Psoas muscle (tissue), 8 donors: ENCODE measurements around the gene UTS2B. TPM values are rescaled to one million over a fixed set of nuclear protein-coding genes. Genes with fewer than 3 reads are reported as not detected.

Source experiments
- ATAC-seq, 4 donors: fragments of 200-7000 bp; cut with Tn5 transposase; one replicate each; pipeline ENCODE4 v1.9.1; 2020; ENCODE audit warnings: moderate library complexity in 3 of 4, mild to moderate bottlenecking in 2 of 4
- DNase-seq, 2 donors: peaks; one replicate each; pipeline ENCODE4 v3.0.0-alpha.2; 2020
- H3K27ac ChIP-seq: fragments of 200-600 bp; one replicate; pipeline ENCODE4 v1.8.0; 2022
- H3K27me3 ChIP-seq, 3 donors: fragments of 200-600 bp in 1 of 3; one replicate each; pipeline versions ENCODE4 v1.6.1 to v1.8.0; 2013 to 2022; ENCODE audit warnings: low read length in 2 of 3, mild to moderate bottlenecking in 2 of 3, moderate library complexity in 1 of 3; ENCODE audit not compliant: insufficient read depth in 3 of 3
- H3K36me3 ChIP-seq, 2 donors: fragments of 200-600 bp in 1 of 2; one replicate each; pipeline versions ENCODE4 v1.6.1 to v1.8.0; 2013 to 2022; ENCODE audit warnings: low read depth in 1 of 2, mild to moderate bottlenecking in 1 of 2, moderate library complexity in 1 of 2; ENCODE audit not compliant: insufficient read depth in 1 of 2
- H3K4me1 ChIP-seq: fragments of 200-600 bp; one replicate; pipeline ENCODE4 v1.8.0; 2022
- H3K4me3 ChIP-seq: fragments of 200-600 bp; one replicate; pipeline ENCODE4 v1.8.0; 2022; ENCODE audit warnings: mild to moderate bottlenecking
- H3K9me3 ChIP-seq: fragments of 200-600 bp; one replicate; pipeline ENCODE4 v1.8.0; 2022
- WGBS, 3 donors: extraction: QIAGEN DNeasy Blood & Tissue Kit; methylation state at CpG; one replicate each; pipeline versions ENCODE4 v1.1.6 to v1.1.7; 2013; 5-methylcytosine and 5-hydroxymethylcytosine counted together
- intact Hi-C, 2 donors: fragments of 100-400 bp; cut with DNase I; formaldehyde crosslinking; loops; one replicate each; pipeline versions ENCODE4 v1.11.0 to v1.14.2; 2022
- polyA plus RNA-seq, 3 donors: library from polyadenylated mRNA; stranded (reverse); fragments of 200-250 nt; gene quantifications; one replicate each; pipeline ENCODE4 v1.2.3, GENCODE V29; 2013
- total RNA-seq, 4 donors: library from RNA; stranded (reverse); fragmentation: NEBNext Ultra II Directional in 2 of 4; extraction: Animal tissue kit (Norgen Biotek cat#: 25700) in 2 of 4; gene quantifications; one replicate each; pipeline versions ENCODE4 v1.2.1 to v1.2.4, GENCODE V29; 2021 to 2023
- TF ChIP-seq, protein P1 (sequence below): fragments of 200-600 bp; IDR thresholded peaks from one replicate; pipeline ENCODE4 v1.8.0; 2022; ENCODE audit warnings: antibody characterized with exemption
- donor health status: healthy with polysubstance abuse.
- donor health status: DM: no; HTN: no; CAD: no; lungs with moderate emphysema.
- donor health status: Bipolar disorder and iron deficiency.
- donor health status: healthy.
- donor health status: DM: yes; HTN: yes; CAD: no.
- donor health status: DM: no; HTN: no; CAD: no.
- donor health status: DM: no; HTN: no; CAD: no.
- donor health status: DM: yes; HTN: yes; CAD: no.

The UTS2B gene
- total and polyA plus RNA-seq, 7 donors: 0.03 to 0.22 (median 0.05) TPM; not detected in 3

DNA sequence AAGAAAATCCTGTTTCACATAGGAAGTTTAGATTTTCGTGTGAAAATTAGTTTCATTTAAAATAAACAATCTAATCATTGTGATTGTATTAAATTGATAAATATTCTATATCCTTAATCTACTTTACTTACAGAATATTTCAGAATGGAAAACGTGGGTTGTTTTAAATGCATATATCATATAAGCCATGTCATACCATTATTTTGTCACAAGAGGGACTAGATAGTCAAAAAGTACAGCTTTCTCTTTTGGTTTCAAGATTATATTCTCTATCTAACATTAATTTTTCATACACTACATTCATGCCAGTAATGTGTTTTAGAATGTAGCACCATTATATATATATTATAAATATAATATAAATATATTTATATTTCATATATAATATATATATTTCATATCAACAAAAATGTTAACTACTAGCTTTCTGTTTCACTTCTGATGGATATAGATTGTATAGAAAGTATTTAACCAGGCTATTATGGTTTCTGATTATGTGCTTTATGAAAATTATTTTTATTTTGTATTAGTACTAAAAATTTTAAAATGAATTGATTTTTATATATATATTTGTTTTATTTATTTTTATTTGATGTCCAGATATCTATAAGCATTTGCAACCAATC lies 86.0 kb downstream of the UTS2B start:
- no peaks in the 10 kb centered on the region for H3K27me3 ChIP-seq
- ATAC-seq: no peak

DNA sequence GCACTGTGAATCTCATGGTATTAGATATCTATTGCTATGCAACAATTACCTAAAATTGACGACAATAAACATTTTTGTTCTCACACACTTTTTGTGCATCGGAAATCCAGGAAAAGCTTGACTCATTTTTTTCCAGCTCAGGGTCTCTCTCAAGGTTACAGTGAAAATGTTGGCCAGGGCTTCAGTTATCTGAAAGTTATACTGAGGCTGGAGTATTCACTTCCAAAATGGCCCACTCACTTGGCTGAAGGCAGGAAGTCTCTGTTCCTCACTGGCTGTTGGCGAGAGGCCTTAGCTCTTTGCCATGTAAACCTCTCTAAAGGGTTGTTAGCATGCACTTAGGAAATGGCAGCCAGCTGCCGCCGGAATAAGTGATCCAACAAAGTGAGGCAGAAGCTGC lies 89.8 kb downstream of the UTS2B start:
- no peak overlapping the region for H3K27ac ChIP-seq
- H3K4me1 ChIP-seq: no peaks in the 10 kb centered on the region
- TF ChIP-seq, protein P1, sequence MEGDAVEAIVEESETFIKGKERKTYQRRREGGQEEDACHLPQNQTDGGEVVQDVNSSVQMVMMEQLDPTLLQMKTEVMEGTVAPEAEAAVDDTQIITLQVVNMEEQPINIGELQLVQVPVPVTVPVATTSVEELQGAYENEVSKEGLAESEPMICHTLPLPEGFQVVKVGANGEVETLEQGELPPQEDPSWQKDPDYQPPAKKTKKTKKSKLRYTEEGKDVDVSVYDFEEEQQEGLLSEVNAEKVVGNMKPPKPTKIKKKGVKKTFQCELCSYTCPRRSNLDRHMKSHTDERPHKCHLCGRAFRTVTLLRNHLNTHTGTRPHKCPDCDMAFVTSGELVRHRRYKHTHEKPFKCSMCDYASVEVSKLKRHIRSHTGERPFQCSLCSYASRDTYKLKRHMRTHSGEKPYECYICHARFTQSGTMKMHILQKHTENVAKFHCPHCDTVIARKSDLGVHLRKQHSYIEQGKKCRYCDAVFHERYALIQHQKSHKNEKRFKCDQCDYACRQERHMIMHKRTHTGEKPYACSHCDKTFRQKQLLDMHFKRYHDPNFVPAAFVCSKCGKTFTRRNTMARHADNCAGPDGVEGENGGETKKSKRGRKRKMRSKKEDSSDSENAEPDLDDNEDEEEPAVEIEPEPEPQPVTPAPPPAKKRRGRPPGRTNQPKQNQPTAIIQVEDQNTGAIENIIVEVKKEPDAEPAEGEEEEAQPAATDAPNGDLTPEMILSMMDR: no peak
- WGBS, 3 donors: 77 to 83% (median 82%) methylated on average over 5 of the region's 5 CpGs
- DNase-seq (no peak), ATAC-seq (no peak)
- intact Hi-C loops: loop anchor here in 1 of 2 donors (5.0 kb wide), 1 partner anchor 87 kb away; the partner anchor contains the start of gene CCDC50
- H3K27me3 ChIP-seq: no peaks in the 10 kb centered on the region
- H3K9me3 ChIP-seq: no peaks in the 10 kb centered on the region
- no peak overlapping the region for H3K4me3 ChIP-seq
- H3K36me3 ChIP-seq: no peaks in the 10 kb centered on the region

More for the DNA sequence above, 86.0 kb downstream of the UTS2B start:
- Histone ChIP-seq H3K36me3 (no peaks in the 10 kb centered on the region), H3K27ac (no peak overlapping the region), H3K9me3 (no peaks in the 10 kb centered on the region), H3K4me3 (no peak overlapping the region), H3K4me1 (no peaks in the 10 kb centered on the region)
- intact Hi-C loops: loop anchor here in 1 of 2 donors (5.0 kb wide), 1 partner anchor 83 kb away; the partner anchor contains the start of gene CCDC50
- TF ChIP-seq, protein P1: peak; percentile 44
- WGBS, 3 donors: 14 to 42% (median 40%) methylated on average over 2 of the region's 2 CpGs
- no peak for DNase-seq

DNA sequence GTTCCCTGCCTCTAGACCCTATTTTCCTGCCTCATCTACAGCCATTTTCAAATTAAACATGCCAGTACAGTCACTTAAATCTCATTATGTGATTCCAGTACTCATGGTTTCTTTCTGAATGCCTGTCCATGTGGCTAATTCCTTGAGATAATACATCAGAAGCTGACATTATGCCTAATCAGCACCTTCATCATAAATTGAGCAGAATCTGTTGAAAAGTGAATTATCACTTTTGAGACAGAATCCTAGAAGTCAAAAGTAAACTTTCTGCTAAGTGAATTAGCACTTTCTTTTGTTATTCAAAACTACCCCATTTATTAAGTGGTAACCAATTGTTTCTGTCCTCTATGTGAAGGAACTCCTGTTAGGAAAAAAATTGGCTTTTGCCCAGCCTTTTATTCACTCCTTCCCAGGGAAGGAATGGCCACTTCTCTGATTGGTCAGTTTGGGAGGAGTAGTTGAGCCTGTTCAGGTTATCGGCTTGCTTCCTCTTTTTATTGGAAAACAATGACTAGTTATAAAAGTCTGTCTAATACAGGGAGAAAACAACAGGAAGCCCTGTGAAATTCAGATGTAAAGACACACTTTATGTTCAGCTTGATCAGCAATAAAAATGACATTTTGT lies 90.8 kb downstream of the UTS2B start:
- H3K27me3 ChIP-seq: no peaks in the 10 kb centered on the region
- 45 to 52% (median 51%) methylated on average over 1 of the region's 1 CpG for WGBS, 3 donors
- H3K4me1 ChIP-seq: no peaks in the 10 kb centered on the region
- no peak for ATAC-seq
- H3K27ac ChIP-seq: no peak overlapping the region
- TF ChIP-seq, protein P1: no peak
- no peak for DNase-seq
- H3K9me3 ChIP-seq: no peaks in the 10 kb centered on the region
- no peak overlapping the region for H3K4me3 ChIP-seq
- H3K36me3 ChIP-seq: no peaks in the 10 kb centered on the region
- intact Hi-C loops: loop anchor here in 1 of 2 donors (5.0 to 10.0 kb wide), 3 partner anchors 88 to 1565 kb away; partner anchors contain the start of gene CCDC50

DNA sequence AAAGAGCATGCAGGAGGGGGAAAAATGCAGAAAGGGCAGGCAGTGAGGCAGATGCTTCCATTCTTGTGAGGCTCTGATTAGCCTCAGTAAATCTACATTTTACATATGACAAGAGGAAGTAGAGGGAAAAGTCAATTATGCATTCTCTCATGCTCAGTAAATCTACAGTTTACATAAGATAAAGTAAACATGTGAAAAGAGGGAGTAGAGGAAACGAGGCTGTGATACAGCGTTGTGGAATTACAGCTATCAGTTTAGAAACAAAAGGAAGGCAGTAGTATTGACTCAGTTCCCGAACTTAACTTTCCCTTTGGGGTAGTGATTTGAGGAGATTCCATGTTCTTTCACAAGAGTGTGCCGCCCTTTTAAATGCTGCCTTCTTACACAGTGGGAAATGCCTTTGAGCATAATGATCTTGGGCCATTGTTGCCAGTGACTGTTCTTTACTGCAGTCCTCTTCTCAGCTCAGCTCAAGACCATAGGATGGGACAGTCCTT lies 92.0 kb downstream of the UTS2B start:
- H3K27ac ChIP-seq: no peak overlapping the region
- ATAC-seq (no peak), DNase-seq (no peak)
- WGBS, 3 donors: 60 to 68% (median 61%) methylated on average over 4 of the region's 4 CpGs
- TF ChIP-seq, protein P1: no peak
- no peaks in the 10 kb centered on the region for H3K27me3 ChIP-seq
- intact Hi-C loops: loop anchor here in 1 of 2 donors (5.0 to 10.0 kb wide), 2 partner anchors 144 to 1566 kb away; no protein-coding TSS in a partner anchor
- no peaks in the 10 kb centered on the region for H3K36me3 ChIP-seq
- H3K9me3 ChIP-seq: no peaks in the 10 kb centered on the region
- no peak overlapping the region for H3K4me3 ChIP-seq
- H3K4me1 ChIP-seq: no peaks in the 10 kb centered on the region
